Kidney glomerular epithelial cell (primary cell): Measurements from ENCODE around the gene PYY.
"Not testable (repeated sequence)": the region's sequence is repeated elsewhere in the genome, so short reads cannot be mapped to it uniquely, and the experiment has no call there.

Source experiments
- DNase-seq: peaks from one replicate; lab custom pipeline; 2025; lab: John Stamatoyannopoulos, UW

The PYY gene

GRCh38 chr17:43953746-43954145 lies at the start of gene PYY:
PYY (minus strand) TSS chr17:43953940; CDS start chr17:43953483, 457 bp downstream.
- no peak for DNase-seq

GRCh38 chr17:44002141-44002848 lies 48.6 kb upstream of the PYY start:
- no peak for DNase-seq

GRCh38 chr17:44001461-44001920 lies 47.8 kb upstream of the PYY start:
- no peak for DNase-seq

GRCh38 chr17:44000871-44001460 lies 47.2 kb upstream of the PYY start:
- DNase-seq, result no peak

GRCh38 chr17:44000141-44000860 lies 46.6 kb upstream of the PYY start:
- no peak for DNase-seq

GRCh38 chr17:43999024-43999423 lies 45.3 kb upstream of the PYY start:
- DNase-seq, result no peak

- DNase-seq, result no peak
Measured at GRCh38 chr17:43998552-43998951, 44.8 kb upstream of the PYY start.

- not testable (repeated sequence) for DNase-seq
Measured at GRCh38 chr17:43997180-43997579, 43.4 kb upstream of the PYY start.

GRCh38 chr17:43995150-43995471 lies 41.4 kb upstream of the PYY start:
- DNase-seq, result no peak

GRCh38 chr17:43994272-43995149 lies 40.8 kb upstream of the PYY start:
- DNase-seq, result peak; percentile 22

GRCh38 chr17:43992641-43993040 lies 38.9 kb upstream of the PYY start:
- no peak for DNase-seq

- no peak for DNase-seq
Measured at GRCh38 chr17:43988301-43988700, 34.6 kb upstream of the PYY start.

GRCh38 chr17:43987131-43988021 lies 33.6 kb upstream of the PYY start:
- no peak for DNase-seq

- DNase-seq, result no peak
Measured at GRCh38 chr17:43986225-43986981, 32.7 kb upstream of the PYY start.

- DNase-seq, result no peak
Measured at GRCh38 chr17:43984521-43984920, 30.8 kb upstream of the PYY start.

- DNase-seq, result no peak
Measured at GRCh38 chr17:43983515-43984411, 30.0 kb upstream of the PYY start.

GRCh38 chr17:43983196-43983514 lies 29.4 kb upstream of the PYY start:
- DNase-seq, result no peak

- DNase-seq, result peak; percentile 21
Measured at GRCh38 chr17:43982171-43982570, 28.4 kb upstream of the PYY start.

GRCh38 chr17:43979671-43980070 lies 25.9 kb upstream of the PYY start:
- no peak for DNase-seq

GRCh38 chr17:43979011-43979410 lies 25.3 kb upstream of the PYY start:
- no peak for DNase-seq
